KMS-11 (cell line): ENCODE data around the gene TMEM9B.

Experiments
- H2AFZ ChIP-seq: fragments of 200-600 bp; sonication (generic); 2 replicates; pipeline ENCODE4 v1.6.1; 2016; ENCODE audit warnings: antibody characterized with exemption, mixed run types, low read depth
- H3K27ac ChIP-seq: fragments of 200-600 bp; sonication (generic); 2 replicates; pipeline ENCODE4 v1.6.1; 2016; ENCODE audit warnings: mild to moderate bottlenecking, mixed run types
- H3K27me3 ChIP-seq: fragments of 200-600 bp; sonication (generic); 2 replicates; pipeline ENCODE4 v1.6.1; 2017; ENCODE audit warnings: mild to moderate bottlenecking, low read depth, mixed run types, moderate library complexity; ENCODE audit not compliant: insufficient read depth
- H3K36me3 ChIP-seq: fragments of 200-600 bp; sonication (generic); 2 replicates; pipeline ENCODE4 v1.6.1; 2017; ENCODE audit warnings: mild to moderate bottlenecking, mixed run types; ENCODE audit not compliant: insufficient read depth
- H3K4me1 ChIP-seq: fragments of 200-600 bp; sonication (generic); 2 replicates; pipeline ENCODE4 v1.6.1; 2016; ENCODE audit warnings: mild to moderate bottlenecking, low read depth, mixed run types; ENCODE audit not compliant: poor library complexity, severe bottlenecking
- H3K4me2 ChIP-seq: fragments of 200-600 bp; sonication (generic); 2 replicates; pipeline ENCODE4 v1.7.0; 2016; ENCODE audit warnings: mild to moderate bottlenecking, mixed run types
- H3K4me3 ChIP-seq: fragments of 200-600 bp; sonication (generic); IDR thresholded peaks from 2 replicates; pipeline ENCODE4 v1.6.1; 2017; ENCODE audit warnings: low read depth, low read length, mixed read lengths; ENCODE audit not compliant: insufficient read depth
- H3K79me2 ChIP-seq: fragments of 200-600 bp; sonication (generic); 2 replicates; pipeline ENCODE4 v1.6.1; 2016; ENCODE audit warnings: low read depth, mixed run types; ENCODE audit not compliant: insufficient read depth
- H3K9ac ChIP-seq: fragments of 200-600 bp; sonication (generic); 2 replicates; pipeline ENCODE4 v1.6.1; 2016; ENCODE audit warnings: mild to moderate bottlenecking, mixed run types
- H4K20me1 ChIP-seq: fragments of 200-600 bp; sonication (generic); 2 replicates; pipeline ENCODE4 v1.6.1; 2016; ENCODE audit warnings: mild to moderate bottlenecking, mixed run types; ENCODE audit not compliant: insufficient read depth
- TF ChIP-seq, protein P1 (sequence below): fragments of 200-600 bp; sonication (generic); conservative IDR thresholded peaks from 2 replicates; pipeline ENCODE4 v1.6.1; 2017; ENCODE audit warnings: low read depth, mild to moderate bottlenecking, antibody characterized with exemption, low read length, moderate library complexity, mixed read lengths

TMEM9B gene

DNA sequence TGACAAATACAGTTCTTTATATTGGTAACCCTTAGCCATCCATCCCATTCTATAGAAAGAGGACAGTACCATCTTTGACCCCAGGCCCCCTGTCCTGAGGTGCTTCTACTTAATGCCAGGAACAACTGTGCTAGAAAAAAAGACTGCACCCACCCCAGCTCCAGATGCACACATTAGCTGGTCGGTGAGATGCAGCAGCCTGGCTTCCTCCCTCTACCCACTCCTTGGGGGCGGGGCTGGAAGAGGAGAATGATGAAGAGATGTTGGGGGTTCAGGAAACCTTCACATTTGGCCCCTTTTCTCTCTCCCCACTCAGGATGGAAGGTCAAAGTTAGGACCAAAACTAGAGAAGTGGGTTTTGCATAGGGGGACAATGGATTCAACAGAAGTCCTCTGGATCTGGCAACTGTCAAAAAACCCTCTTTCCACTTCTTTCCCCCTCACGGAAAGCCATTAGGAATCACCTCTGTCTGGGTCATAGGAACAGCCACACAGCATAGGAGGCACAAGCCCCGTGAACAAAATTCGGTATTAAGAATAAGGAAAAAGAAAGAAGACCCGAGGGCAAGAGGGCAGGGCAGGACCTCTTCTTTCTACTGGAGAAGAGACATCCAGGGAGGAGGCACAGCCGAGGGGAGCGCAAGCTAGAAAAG is 38.8 kb upstream of the TMEM9B start:
- H3K79me2 ChIP-seq: no peaks in the 10 kb centered on the region
- no peak overlapping the region for H3K4me3 ChIP-seq
- no peak overlapping the region for H3K27ac ChIP-seq
- H3K4me1 ChIP-seq: no peaks in the 10 kb centered on the region
- TF ChIP-seq, protein P1, sequence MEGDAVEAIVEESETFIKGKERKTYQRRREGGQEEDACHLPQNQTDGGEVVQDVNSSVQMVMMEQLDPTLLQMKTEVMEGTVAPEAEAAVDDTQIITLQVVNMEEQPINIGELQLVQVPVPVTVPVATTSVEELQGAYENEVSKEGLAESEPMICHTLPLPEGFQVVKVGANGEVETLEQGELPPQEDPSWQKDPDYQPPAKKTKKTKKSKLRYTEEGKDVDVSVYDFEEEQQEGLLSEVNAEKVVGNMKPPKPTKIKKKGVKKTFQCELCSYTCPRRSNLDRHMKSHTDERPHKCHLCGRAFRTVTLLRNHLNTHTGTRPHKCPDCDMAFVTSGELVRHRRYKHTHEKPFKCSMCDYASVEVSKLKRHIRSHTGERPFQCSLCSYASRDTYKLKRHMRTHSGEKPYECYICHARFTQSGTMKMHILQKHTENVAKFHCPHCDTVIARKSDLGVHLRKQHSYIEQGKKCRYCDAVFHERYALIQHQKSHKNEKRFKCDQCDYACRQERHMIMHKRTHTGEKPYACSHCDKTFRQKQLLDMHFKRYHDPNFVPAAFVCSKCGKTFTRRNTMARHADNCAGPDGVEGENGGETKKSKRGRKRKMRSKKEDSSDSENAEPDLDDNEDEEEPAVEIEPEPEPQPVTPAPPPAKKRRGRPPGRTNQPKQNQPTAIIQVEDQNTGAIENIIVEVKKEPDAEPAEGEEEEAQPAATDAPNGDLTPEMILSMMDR: no peak
- H2AFZ ChIP-seq: no peak overlapping the region
- no peaks in the 10 kb centered on the region for H3K36me3 ChIP-seq
- H3K4me2 ChIP-seq: no peak overlapping the region
- no peaks in the 10 kb centered on the region for H3K27me3 ChIP-seq
- H3K9ac ChIP-seq: no peak overlapping the region
- no peaks in the 10 kb centered on the region for H4K20me1 ChIP-seq

DNA sequence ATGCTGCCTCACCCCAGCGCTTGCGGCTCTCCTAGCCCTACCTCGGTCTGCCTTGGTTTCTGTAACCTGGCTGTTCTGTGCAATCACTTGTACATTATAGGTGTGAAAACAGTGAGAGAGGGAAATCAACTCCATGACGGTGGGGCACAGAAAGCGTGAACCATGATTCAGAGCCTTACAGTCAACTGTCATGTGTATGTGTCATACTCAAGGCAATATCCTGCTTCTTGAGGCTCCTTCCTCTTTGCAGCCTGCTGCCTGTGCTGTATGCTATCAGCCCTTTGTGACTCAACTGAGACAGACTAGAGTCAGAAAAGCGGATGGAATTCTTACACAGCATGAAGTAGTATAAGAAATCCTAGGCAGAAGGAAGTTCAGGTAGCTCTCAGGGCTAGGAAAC is 37.5 kb upstream of the TMEM9B start:
- Histone ChIP-seq H3K79me2 (no peaks in the 10 kb centered on the region), H2AFZ (no peak overlapping the region), H3K4me3 (no peak overlapping the region), H3K4me1 (no peaks in the 10 kb centered on the region), H3K27me3 (no peaks in the 10 kb centered on the region), H3K27ac (no peak overlapping the region), H4K20me1 (no peaks in the 10 kb centered on the region), H3K36me3 (no peaks in the 10 kb centered on the region), H3K4me2 (no peak overlapping the region), H3K9ac (no peak overlapping the region)
- TF ChIP-seq, protein P1: no peak

DNA sequence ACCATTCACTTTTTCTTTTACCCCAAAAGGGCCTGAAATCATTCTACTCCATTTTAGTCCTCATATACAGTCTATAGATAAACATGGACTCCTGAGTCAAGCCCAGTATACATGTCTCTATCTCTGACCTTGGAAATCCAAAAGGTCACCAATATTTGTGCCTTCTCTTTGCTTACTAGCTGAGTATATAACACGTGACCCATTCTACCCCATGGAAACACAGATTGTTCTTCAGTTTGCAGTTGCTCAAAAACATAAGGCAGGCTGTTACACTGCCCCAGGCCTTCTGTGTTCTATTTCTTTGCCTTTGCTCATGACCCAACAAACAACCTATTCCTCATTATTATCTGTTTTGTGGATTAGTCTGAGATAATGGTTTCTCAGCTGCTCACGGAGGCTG is 33.8 kb upstream of the TMEM9B start:
- no peak overlapping the region for H3K4me3 ChIP-seq
- no peaks in the 10 kb centered on the region for H3K4me1 ChIP-seq
- H3K27me3 ChIP-seq: no peaks in the 10 kb centered on the region
- TF ChIP-seq, protein P1: no peak
- no peak overlapping the region for H2AFZ ChIP-seq
- no peaks in the 10 kb centered on the region for H4K20me1 ChIP-seq
- H3K36me3 ChIP-seq: no peaks in the 10 kb centered on the region
- H3K79me2 ChIP-seq: no peaks in the 10 kb centered on the region
- no peak overlapping the region for H3K27ac ChIP-seq
- no peak overlapping the region for H3K9ac ChIP-seq
- H3K4me2 ChIP-seq: no peak overlapping the region

DNA sequence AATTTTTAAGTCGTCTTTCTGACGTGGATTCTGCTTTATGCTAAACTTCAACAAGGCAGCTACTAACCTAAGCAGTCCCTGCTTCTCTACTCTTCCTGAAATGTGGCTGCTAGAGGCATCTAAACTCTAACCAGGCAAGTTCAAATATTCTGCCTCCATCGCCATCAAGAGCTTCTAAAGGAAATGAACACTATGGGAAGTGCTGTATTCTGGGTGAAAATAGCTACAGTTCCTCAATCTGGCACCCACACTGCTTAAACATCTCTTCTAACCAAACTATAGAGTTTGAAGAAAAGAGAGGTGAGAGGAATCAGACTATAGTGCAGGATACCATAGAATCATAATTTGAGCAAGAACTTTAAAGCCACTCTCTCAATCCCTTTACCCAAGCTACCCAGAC is 33.2 kb upstream of the TMEM9B start:
- Histone ChIP-seq H3K36me3 (no peaks in the 10 kb centered on the region), H3K4me1 (no peaks in the 10 kb centered on the region), H3K4me2 (no peak overlapping the region), H3K27me3 (no peaks in the 10 kb centered on the region), H4K20me1 (no peaks in the 10 kb centered on the region), H3K9ac (no peak overlapping the region), H2AFZ (no peak overlapping the region), H3K27ac (no peak overlapping the region), H3K4me3 (no peak overlapping the region), H3K79me2 (no peaks in the 10 kb centered on the region)
- TF ChIP-seq, protein P1: no peak
